A673 (cell line): ENCODE measurements around the gene HDAC4.

Source experiments
- CTCF ChIP-seq: fragments of 300-800, 200-600 bp; sonication (generic); conservative IDR thresholded peaks from 2 replicates; pipeline ENCODE4 v1.5.1; 2017; ENCODE audit warnings: low read depth, mild to moderate bottlenecking, antibody characterized with exemption, low read length, moderate library complexity, mixed read lengths
- EZH2 ChIP-seq: fragments of 200-600 bp; sonication (generic); IDR thresholded peaks from 2 replicates; pipeline ENCODE4 v1.6.1; 2017; ENCODE audit warnings: borderline replicate concordance, low read depth, mild to moderate bottlenecking, mixed read lengths, antibody characterized with exemption, low read length; ENCODE audit not compliant: poor library complexity, severe bottlenecking

GRCh38 chr2:239065962-239066361, 334.9 kb downstream of the HDAC4 start:
- TF ChIP-seq CTCF (no peak), EZH2 (no peak)
